GM06990 (cell line): ENCODE data around the gene TOM1L2.

ENCODE experiments used
- DNase-seq: peaks from one replicate; pipeline ENCODE4 v3.0.0-alpha.2; 2011; ENCODE audit not compliant: insufficient read length; ENCODE audit errors: extremely low read depth
- H3K27me3 ChIP-seq: replicated peaks from 2 replicates; pipeline ENCODE4 v1.6.0; 2011; ENCODE audit warnings: low read length; ENCODE audit not compliant: control insufficient read depth, insufficient read depth
- H3K36me3 ChIP-seq: 2 replicates; pipeline ENCODE4 v1.5.1; 2011; ENCODE audit warnings: low read length; ENCODE audit not compliant: control insufficient read depth, insufficient read depth
- H3K4me3 ChIP-seq: replicated peaks from 2 replicates; pipeline ENCODE4 v1.5.1; 2011; ENCODE audit warnings: low read depth, mild to moderate bottlenecking, control low read depth, low read length
- CTCF ChIP-seq: IDR thresholded peaks from 2 replicates; pipeline ENCODE4 v1.5.1; 2011; ENCODE audit warnings: low read length, control low read depth, mild to moderate bottlenecking, inconsistent platforms; ENCODE audit not compliant: insufficient read depth, poor library complexity, severe bottlenecking

TOM1L2 gene

DNA sequence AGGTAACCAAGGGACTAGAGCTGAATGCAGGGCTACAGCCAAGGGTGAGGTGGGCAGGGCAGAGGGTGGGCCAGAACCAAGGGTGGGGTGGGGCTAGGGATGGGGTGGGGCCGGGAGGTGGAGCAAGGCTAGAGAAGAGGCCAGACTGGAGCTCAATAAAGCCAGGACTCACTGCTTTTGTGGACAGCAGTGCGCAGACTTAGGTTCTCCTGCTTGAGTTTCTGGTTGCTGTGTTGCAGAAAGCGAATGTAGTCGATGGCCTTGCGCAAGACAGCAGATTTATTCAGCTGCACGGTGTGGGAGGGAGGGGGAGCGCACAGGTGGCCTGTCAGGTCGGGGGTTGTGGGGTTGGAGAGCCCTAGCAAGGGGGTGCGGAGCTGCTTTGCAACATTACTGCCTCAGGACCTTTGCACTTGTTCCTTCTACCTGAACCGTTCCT, 154.1 kb downstream of the TOM1L2 start:
- peaks cover 12% of the 10 kb centered on the region for H3K36me3 ChIP-seq
- no peak for TF ChIP-seq CTCF
- DNase-seq, result no peak

DNA sequence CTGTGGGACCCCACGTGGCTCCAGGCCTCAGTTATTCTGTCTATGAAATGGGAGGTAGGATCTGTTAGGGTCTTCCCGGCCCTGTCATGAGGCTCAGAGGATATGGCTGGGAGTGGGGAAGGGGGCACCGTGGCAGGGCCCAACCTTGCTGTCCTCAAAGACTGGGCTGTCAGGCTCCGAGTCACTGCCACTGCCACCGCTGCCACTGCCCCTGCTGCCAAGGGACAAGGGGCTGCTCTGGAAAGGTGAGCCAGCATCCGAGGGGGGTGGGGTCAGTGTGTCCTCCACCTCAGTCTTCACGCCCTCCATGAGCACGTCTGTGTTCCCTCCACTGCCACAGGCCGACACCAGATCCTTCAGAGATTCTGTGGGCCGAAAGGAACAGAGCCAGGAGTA, 154.7 kb downstream of the TOM1L2 start:
- H3K36me3 ChIP-seq, result peaks cover 13% of the 10 kb centered on the region
- H3K4me3 ChIP-seq, result no peak overlapping the region
- DNase-seq, result no peak
- H3K27me3 ChIP-seq, result no peaks in the 10 kb centered on the region
- no peak for TF ChIP-seq CTCF

More for the DNA sequence above, 154.1 kb downstream of the TOM1L2 start:
- H3K4me3 ChIP-seq, result no peak overlapping the region
- no peaks in the 10 kb centered on the region for H3K27me3 ChIP-seq

- H3K4me3 ChIP-seq, result no peak overlapping the region
- H3K36me3 ChIP-seq, result peaks cover 13% of the 10 kb centered on the region
- TF ChIP-seq CTCF, result no peak
- H3K27me3 ChIP-seq, result no peaks in the 10 kb centered on the region
- no peak for DNase-seq
Measured at GRCh38 chr17:17816831-17817551, 155.2 kb downstream of the TOM1L2 start.

GRCh38 chr17:17816240-17816814, 155.9 kb downstream of the TOM1L2 start:
- H3K36me3 ChIP-seq, result peaks cover 13% of the 10 kb centered on the region
- no peak for TF ChIP-seq CTCF
- H3K27me3 ChIP-seq, result no peaks in the 10 kb centered on the region
- DNase-seq, result no peak
- no peak overlapping the region for H3K4me3 ChIP-seq

- no peak for DNase-seq
- Histone ChIP-seq H3K36me3 (peaks cover 13% of the 10 kb centered on the region), H3K4me3 (no peak overlapping the region), H3K27me3 (no peaks in the 10 kb centered on the region)
- no peak for TF ChIP-seq CTCF
Measured at GRCh38 chr17:17815436-17816200, 156.6 kb downstream of the TOM1L2 start.
